Right lobe of liver (tissue), 6 donors: Measurements from ENCODE around the gene PLPPR3. TPM values are rescaled to one million over a fixed set of nuclear protein-coding genes. Genes with fewer than 3 reads are reported as not detected.
"Not testable (repeated sequence)": the region's sequence is repeated elsewhere in the genome, so short reads cannot be mapped to it uniquely, and the experiment has no call there.

Experiments used
- ATAC-seq, 4 donors: fragments of 200-7000 bp; cut with Tn5 transposase; one replicate each; pipeline ENCODE4 v1.9.1; 2020; ENCODE audit warnings: mild to moderate bottlenecking in 4 of 4, moderate library complexity in 4 of 4
- DNase-seq, 3 donors: peaks; one replicate each; pipeline ENCODE4 v3.0.0-alpha.2; 2020
- H3K27ac ChIP-seq, 3 donors: fragments of 200-600 bp; one replicate each; pipeline ENCODE4 v1.8.0; 2022
- H3K27me3 ChIP-seq, 2 donors: fragments of 200-600 bp; one replicate each; pipeline ENCODE4 v1.8.0; 2022
- H3K36me3 ChIP-seq, 4 donors: fragments of 200-600 bp; sonication (generic) in 1 of 4; one replicate each; pipeline versions ENCODE4 v1.5.1 to v1.8.0; 2017 to 2022; ENCODE audit warnings: control low read depth in 1 of 4
- H3K4me1 ChIP-seq, 4 donors: fragments of 200-600 bp; sonication (generic) in 1 of 4; one replicate each; pipeline versions ENCODE4 v1.5.1 to v1.8.0; 2017 to 2022; ENCODE audit warnings: control low read depth in 1 of 4
- H3K4me3 ChIP-seq, 3 donors: fragments of 200-600 bp; one replicate each; pipeline ENCODE4 v1.8.0; 2022
- H3K9me3 ChIP-seq, 4 donors: fragments of 200-600 bp; sonication (generic) in 1 of 4; one replicate each; pipeline versions ENCODE4 v1.5.1 to v1.8.0; 2017 to 2022; ENCODE audit warnings: control low read depth in 1 of 4
- CTCF ChIP-seq, 4 donors: fragments of 200-600 bp in 3 of 4; fragments of 450-650 bp in 1 of 4; IDR thresholded peaks; one replicate each; pipeline versions ENCODE4 v1.5.1 to v1.8.0; 2016 to 2022; ENCODE audit warnings: antibody characterized with exemption in 4 of 4, mild to moderate bottlenecking in 2 of 4
- POLR2A ChIP-seq: fragments of 450-650 bp; IDR thresholded peaks from one replicate; pipeline ENCODE4 v1.6.1; 2017; ENCODE audit warnings: antibody characterized with exemption, mild to moderate bottlenecking
- WGBS: methylation state at CpG from one replicate; pipeline ENCODE4 v1.1.6; 2018; ENCODE audit warnings: low coverage, low lambda C conversion rate; ENCODE audit not compliant: insufficient coverage; ENCODE audit errors: missing lambda C conversion rate; 5-methylcytosine and 5-hydroxymethylcytosine counted together
- intact Hi-C, 2 donors: fragments of 100-400 bp; cut with DNase I; formaldehyde crosslinking; loops; one replicate each; pipeline versions ENCODE4 v1.11.2 to v1.14.1; 2022
- total RNA-seq, 6 experiments: library from RNA; depleted of rRNA in 2 of 6; stranded (reverse); fragments of >200 nt in 2 of 6; fragmentation: NEBNext Ultra II Directional in 3 of 6; extraction: Animal tissue kit (Norgen Biotek cat#: 25700) in 3 of 6; gene quantifications; one replicate each; pipeline versions ENCODE4 v1.1.0 to v1.2.4, GENCODE V29; 2016 to 2023
- donor health status: DM: no; HTN: yes; CAD: no.
- donor health status: DM: no; HTN: no; CAD: no.
- donor health status: DM: no; HTN: no; CAD: no.
- donor health status: DM: no; HTN: yes; CAD: no.
- donor health status: DM: no; HTN: yes; CAD: no.

Gene PLPPR3
- total RNA-seq, 6 experiments from 2014 or later = not detected

DNA sequence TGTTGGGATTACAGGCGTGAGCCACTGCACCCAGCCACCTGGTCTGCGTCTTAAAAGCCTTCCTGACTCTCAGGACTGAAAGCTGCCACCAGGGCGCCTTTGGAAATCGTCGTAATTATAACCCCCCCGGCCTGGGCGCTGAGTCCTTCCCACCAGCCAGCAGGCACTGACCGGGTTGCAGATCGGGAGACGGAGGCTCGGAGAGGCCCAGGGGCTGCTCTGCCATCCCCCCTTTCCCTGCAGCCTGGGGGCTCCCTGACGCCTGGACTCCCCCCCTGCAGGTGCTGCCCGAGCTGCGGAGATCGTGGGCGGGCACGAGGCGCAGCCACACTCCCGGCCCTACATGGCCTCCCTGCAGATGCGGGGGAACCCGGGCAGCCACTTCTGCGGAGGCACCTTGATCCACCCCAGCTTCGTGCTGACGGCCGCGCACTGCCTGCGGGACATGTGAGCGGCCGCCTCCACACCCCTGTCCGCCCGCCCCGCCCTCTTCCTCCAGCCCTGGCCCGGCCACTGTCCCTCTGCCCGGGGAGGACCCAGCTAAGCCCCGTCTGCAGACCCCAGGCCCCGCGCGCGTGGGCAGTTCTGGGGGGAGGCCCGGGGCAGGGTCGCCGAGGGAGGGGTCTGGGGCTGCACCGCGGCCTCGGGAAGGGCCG, 21.6 kb upstream of the PLPPR3 start:
- Histone ChIP-seq H3K27me3 (peaks cover 0 to 8% of the 10 kb centered on the region in 2 donors), H3K4me3 (no peak overlapping the region)

DNA sequence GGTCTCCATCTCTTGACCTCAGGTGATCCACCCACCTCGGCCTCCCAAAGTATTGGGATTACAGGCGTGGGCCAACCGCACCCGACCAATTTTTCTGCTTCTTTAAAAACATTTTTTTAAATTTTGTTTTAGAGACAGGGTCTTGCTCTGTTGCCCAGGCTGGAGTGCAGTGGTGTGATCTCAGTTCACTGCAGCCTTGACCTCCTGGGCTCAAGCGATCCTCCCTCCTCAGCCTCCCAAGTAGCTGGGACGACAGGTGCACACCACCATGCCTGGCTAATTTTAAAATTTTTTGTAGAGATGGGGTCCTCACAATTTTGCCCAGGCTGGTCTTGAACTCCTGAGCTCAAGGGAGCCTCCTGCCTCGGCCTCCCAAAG, 21.0 kb upstream of the PLPPR3 start:
- ATAC-seq, H3K4me3 ChIP-seq, H3K4me1 ChIP-seq, H3K9me3 ChIP-seq, H3K27me3 ChIP-seq, H3K36me3 ChIP-seq, H3K27ac ChIP-seq, intact Hi-C loops, DNase-seq: not testable (repeated sequence)
- 53% methylated on average over 4 of the region's 7 CpGs for WGBS

More for the DNA sequence above, 21.6 kb upstream of the PLPPR3 start:
- TF ChIP-seq POLR2A (no peak), CTCF (IDR thresholded peaks at IDR 0.05) (no peak)
- Histone ChIP-seq H3K27ac (no peak overlapping the region), H3K4me1 (peaks cover 0 to 8% (median 0%) of the 10 kb centered on the region in 4 donors), H3K9me3 (no peaks in the 10 kb centered on the region), H3K36me3 (no peaks in the 10 kb centered on the region)
- WGBS = 0% methylated on average over 1 of the region's 46 CpGs
- intact Hi-C loops = no loop called here
- peak in 1 of 3 donors; percentile 58 for DNase-seq
- peak; percentile 64 to 74 (median 67) for ATAC-seq

DNA sequence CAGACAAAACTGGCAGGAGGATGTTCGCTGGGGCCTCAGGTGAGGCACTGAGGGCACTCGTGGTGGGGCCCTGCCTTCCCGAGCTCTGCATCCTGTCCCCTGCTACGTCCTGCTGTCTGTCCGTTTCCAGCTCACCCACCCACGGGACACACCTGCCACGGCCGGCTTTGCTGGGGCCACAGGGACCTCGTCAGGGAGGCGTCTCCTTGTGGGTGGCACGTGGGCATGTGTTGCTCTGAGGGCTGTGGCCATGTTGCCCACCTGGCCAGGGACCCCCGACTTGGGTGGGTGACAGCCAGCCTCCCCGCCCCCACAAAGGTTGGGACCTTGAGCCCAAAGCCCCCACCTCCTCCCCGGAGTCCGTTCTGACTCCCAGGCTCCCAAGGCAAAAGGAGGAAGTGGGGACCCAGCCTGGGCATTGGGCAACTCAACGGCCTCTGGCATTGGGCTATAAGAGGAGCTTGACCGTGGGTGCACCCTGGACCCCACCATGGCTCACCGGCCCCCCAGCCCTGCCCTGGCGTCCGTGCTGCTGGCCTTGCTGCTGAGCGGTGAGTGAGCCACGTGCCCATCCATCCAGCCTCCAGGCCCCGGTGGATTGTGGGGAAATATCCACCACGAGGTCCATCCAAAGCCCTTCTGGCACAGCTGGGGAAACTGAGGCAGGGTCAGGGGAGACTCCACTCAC, 18.9 kb upstream of the PLPPR3 start, which contains the start of gene PRTN3:
TSS of gene PRTN3 (plus strand) at position 481 of the 688 bp plus-strand sequence. CDS start at position 491, 10 bp downstream.
- intact Hi-C loops = no loop called here
- Histone ChIP-seq H3K36me3 (no peaks in the 10 kb centered on the region), H3K27me3 (peaks cover 0 to 8% of the 10 kb centered on the region in 2 donors), H3K9me3 (no peaks in the 10 kb centered on the region), H3K27ac (no peak within 1 kb of the TSS), H3K4me3 (no peak within 1 kb of the TSS), H3K4me1 (peaks cover 0 to 8% (median 0%) of the 10 kb centered on the region in 4 donors)
- no CpG with 5 or more reads among the region's 24 CpGs for WGBS
- ATAC-seq (peak in 1 of 4 donors; percentile 42), DNase-seq (no peak)
- no peak for TF ChIP-seq CTCF (IDR thresholded peaks at IDR 0.05)
- TF ChIP-seq POLR2A = no peak

GRCh38 chr19:835210-835810, 13.6 kb upstream of the PLPPR3 start:
- H3K27me3 ChIP-seq = no peaks in the 10 kb centered on the region
- H3K27ac ChIP-seq = no peak overlapping the region
- 62% methylated on average over 27 of the region's 36 CpGs for WGBS
- intact Hi-C loops = no loop called here
- no peaks in the 10 kb centered on the region for H3K4me1 ChIP-seq
- H3K4me3 ChIP-seq = no peak overlapping the region
- no peak for TF ChIP-seq CTCF (IDR thresholded peaks at IDR 0.05)
- no peak for TF ChIP-seq POLR2A
- no peak for DNase-seq
- no peaks in the 10 kb centered on the region for H3K9me3 ChIP-seq
- peak in 1 of 4 donors; percentile 64 for ATAC-seq
- H3K36me3 ChIP-seq = no peaks in the 10 kb centered on the region

DNA sequence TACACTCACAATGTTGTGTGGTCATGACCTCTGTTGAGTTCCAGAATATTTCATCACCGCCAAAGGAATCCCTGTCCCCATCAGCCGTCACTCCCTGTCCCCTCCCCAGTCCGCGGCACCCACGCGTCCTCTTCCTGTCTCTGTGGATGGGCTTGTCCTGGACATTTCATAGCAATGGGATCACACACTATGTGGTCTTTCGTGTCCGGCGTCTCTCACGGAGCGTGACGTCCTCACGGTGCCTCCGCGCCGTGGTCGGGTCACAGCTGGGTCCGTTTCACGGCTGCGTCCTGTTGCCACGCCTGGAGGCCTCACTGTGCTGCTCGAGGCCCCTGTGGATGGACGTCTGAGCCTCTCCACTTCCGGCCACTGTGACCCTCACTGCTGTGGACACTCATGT, 12.5 kb upstream of the PLPPR3 start:
- H3K27ac ChIP-seq = no peak overlapping the region
- TF ChIP-seq CTCF (IDR thresholded peaks at IDR 0.05) (no peak), POLR2A (no peak)
- intact Hi-C loops = no loop called here
- no peaks in the 10 kb centered on the region for H3K27me3 ChIP-seq
- H3K9me3 ChIP-seq = no peaks in the 10 kb centered on the region
- no peak overlapping the region for H3K4me3 ChIP-seq
- H3K36me3 ChIP-seq = no peaks in the 10 kb centered on the region
- DNase-seq = no peak
- H3K4me1 ChIP-seq = no peaks in the 10 kb centered on the region
- 41% methylated on average over 10 of the region's 24 CpGs for WGBS
- ATAC-seq = no peak
